C4-2B (cell line): ENCODE measurements around the gene KCNQ5.

Experiments used
- H3K27ac ChIP-seq: fragments of 450-650 bp; 2 replicates; pipeline ENCODE4 v1.5.1; 2017
- ZFX ChIP-seq: fragments of 450-650 bp; IDR thresholded peaks from 2 replicates; pipeline ENCODE4 v1.6.1; 2017
- TF ChIP-seq, protein P1 (sequence below): fragments of 450-650 bp; conservative IDR thresholded peaks from 2 replicates; pipeline ENCODE4 v1.5.1; 2017; ENCODE audit warnings: mild to moderate bottlenecking

The KCNQ5 gene

DNA sequence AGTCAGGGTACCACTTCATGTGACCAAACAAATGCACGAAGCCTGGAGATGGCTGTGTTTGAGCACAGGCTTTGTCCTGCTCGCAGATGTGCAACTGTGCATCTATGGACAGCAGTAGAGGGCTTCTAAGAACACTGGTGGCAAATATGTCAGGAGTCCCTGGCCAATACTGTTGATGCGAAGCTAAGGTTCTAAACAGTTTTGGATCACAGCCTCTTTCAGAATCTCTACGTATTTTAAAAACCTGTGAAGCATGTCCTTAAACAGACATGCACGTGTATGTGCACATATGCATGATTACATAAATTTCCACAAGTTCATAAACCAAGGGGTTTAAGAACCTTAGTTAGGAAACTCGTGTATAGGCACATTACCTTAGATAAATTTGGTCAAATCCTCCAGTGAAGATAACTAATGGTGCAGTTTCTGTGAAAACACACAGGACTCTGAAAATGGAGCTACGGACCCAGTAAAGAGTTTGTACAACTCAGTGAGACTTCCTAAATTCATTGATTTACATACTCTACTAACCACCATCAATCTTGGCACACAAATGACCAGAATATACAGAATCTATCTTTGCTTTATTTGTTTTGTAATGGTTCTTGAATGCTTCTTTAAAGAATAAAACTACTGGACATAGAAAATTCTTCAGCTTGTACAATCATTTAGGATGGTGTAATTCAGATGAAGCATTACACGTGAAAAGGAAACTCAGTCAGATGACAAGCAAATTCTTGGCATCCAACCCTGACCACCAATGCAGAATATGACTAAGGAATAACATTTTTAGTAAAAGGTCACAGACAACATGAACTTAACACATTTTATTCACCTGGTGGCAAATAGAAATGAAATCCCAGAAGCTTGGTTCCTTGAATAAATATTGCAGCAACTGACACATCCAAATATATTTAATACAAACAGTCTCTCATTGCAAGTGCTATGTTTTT, 27.4 kb downstream of the KCNQ5 start:
- no peak for TF ChIP-seq ZFX
- TF ChIP-seq, protein P1, sequence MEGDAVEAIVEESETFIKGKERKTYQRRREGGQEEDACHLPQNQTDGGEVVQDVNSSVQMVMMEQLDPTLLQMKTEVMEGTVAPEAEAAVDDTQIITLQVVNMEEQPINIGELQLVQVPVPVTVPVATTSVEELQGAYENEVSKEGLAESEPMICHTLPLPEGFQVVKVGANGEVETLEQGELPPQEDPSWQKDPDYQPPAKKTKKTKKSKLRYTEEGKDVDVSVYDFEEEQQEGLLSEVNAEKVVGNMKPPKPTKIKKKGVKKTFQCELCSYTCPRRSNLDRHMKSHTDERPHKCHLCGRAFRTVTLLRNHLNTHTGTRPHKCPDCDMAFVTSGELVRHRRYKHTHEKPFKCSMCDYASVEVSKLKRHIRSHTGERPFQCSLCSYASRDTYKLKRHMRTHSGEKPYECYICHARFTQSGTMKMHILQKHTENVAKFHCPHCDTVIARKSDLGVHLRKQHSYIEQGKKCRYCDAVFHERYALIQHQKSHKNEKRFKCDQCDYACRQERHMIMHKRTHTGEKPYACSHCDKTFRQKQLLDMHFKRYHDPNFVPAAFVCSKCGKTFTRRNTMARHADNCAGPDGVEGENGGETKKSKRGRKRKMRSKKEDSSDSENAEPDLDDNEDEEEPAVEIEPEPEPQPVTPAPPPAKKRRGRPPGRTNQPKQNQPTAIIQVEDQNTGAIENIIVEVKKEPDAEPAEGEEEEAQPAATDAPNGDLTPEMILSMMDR = no peak
- H3K27ac ChIP-seq = no peak overlapping the region

GRCh38 chr6:72650081-72650745, 28.3 kb downstream of the KCNQ5 start:
- TF ChIP-seq ZFX = no peak
- TF ChIP-seq, protein P1 = no peak

GRCh38 chr6:72651174-72651573, 29.3 kb downstream of the KCNQ5 start:
- no peak overlapping the region for H3K27ac ChIP-seq

More at GRCh38 chr6:72650081-72650745, 28.3 kb downstream of the KCNQ5 start:
- H3K27ac ChIP-seq = no peak overlapping the region

DNA sequence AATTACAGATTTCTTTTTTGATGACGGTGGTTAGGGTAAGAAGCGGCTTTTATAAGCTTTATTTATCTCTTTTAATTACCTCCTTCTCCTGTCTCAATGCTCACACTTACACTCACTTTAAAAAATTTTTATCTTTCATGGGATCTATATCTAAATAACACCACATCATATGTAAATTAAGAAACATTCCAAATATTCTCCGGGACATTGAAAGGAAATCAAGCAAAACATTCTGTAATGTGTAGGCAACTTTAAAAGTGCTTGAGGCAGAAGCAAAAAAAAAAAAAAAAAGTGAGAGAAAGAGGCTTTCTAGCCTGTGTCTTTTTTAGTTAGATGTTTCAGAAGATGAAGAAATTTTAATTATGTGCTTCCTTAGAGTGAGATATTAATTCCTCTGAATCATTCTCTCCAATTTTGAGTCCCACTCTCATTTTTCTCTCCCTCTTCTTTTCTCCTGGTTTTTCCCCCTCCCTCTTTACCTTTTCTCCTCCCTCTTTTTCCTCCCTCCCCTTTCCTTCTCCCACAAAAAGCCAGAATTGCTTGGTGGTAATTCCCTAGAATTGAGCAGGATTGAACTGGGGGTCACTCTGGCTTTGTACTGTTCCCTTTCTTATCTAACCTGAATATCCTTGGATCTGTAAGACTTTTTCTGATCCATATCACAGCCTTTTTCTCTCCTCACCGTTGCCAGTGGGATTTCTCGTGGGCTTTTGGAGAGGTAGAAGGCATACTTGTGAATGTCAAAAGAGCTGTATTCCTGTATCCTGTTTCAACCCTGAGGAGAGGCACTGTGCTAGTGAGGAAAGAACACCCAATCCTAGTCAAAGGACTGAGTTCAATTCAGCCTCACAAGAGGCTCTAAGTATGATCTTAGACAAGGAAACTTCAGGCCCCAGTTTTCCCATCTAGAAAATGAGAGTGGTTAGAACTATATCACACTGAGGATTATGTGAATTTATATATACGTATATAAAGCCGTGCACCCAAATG, 30.4 kb downstream of the KCNQ5 start:
- H3K27ac ChIP-seq = no peak overlapping the region
- TF ChIP-seq, protein P1 = no peak
- TF ChIP-seq ZFX = no peak

More at GRCh38 chr6:72651174-72651573, 29.3 kb downstream of the KCNQ5 start:
- no peak for TF ChIP-seq ZFX
- TF ChIP-seq, protein P1 = no peak

DNA sequence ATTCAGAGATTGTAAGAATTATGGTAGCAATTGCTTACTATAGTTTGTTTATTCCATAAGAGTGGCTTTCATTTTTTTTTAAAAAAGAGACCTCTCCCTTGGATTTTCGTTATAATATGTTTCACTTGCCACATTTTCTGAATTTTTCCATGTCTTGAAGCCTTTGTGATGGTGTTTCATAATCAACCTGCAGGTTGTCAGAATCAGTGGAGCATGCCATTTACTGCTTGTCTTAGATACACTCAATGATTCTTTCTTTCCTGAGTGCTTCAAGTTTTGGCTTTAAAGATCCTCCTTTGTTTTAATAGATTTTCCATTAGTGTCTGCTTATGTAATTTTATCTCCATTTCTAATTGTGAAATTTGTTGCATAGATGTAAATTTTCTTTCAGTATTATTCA, 31.2 kb downstream of the KCNQ5 start:
- TF ChIP-seq ZFX = no peak
- TF ChIP-seq, protein P1 = no peak
- H3K27ac ChIP-seq = no peak overlapping the region

DNA sequence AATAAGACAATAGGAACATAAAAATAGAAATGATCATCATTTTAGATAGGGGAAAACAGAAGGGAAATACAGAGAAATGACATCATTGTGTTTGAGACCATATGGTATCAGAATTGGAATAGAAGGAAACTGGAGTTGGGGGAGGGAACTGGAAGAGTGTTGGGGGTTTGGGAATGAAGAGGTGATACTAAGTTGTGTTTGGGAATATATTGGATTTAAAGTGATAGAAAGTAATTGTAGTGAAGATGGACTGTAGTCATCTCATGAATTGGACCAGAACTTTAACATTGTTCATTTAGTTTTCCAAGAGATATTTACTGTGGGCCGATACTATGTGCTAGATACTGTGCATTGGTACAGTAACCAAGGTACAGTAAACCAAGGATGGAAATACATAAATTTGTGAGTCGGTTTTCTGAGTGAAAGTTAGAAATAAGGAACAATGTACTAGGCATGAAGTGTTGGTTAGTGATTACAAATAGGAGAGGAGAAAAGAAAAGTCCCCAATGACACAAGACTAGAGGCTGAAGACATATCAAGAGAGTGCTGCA, 32.3 kb downstream of the KCNQ5 start:
- no peak overlapping the region for H3K27ac ChIP-seq
- TF ChIP-seq ZFX = no peak
- TF ChIP-seq, protein P1 = no peak
